GM12878 (cell line): ENCODE data around the gene WDR75. TPM values are rescaled to one million over a fixed set of nuclear protein-coding genes. Genes with fewer than 3 reads are reported as not detected.

Experiments used
- ATAC-seq: fragments of 200-7000 bp; cut with Tn5 transposase; 3 replicates; pipeline ENCODE4 v1.9.1; 2020; ENCODE audit warnings: mild to moderate bottlenecking, moderate library complexity
- BruUV-seq: library from RNA; stranded (reverse); fragments of 400-500 nt; replicated peaks from 2 replicates; lab custom pipeline; 2021; lab: Mats Ljungman, UMichigan
- CTCF ChIA-PET: fragments of 300-600 bp; sonication (Branson Sonifier 250); formaldehyde crosslinking; extraction: SDS; loops from one replicate; lab custom pipeline; 2021; ENCODE audit warnings: inconsistent platforms; lab: Yijun Ruan, JAX
- POLR2A ChIA-PET: fragments of 350-600 bp; formaldehyde crosslinking; extraction: SDS; loops from one replicate; lab custom pipeline; 2021; ENCODE audit warnings: inconsistent platforms; lab: Charles Lee
- RAD21 ChIA-PET: fragments of 300-600 bp; sonication (Branson Sonifier 250); formaldehyde crosslinking; loops from one replicate; lab custom pipeline; 2023; ENCODE audit warnings: antibody characterized with exemption; ENCODE audit not compliant: unreplicated experiment; lab: Charles Lee
- SMC1A ChIA-PET: fragments of 300-600 bp; sonication (Branson Sonifier 250); formaldehyde crosslinking; loops from one replicate; lab custom pipeline; 2023; ENCODE audit not compliant: unreplicated experiment, uncharacterized antibody; lab: Charles Lee
- DNase-seq: peaks from one replicate; pipeline ENCODE4 v3.0.0-alpha.2; 2011; ENCODE audit warnings: low read depth, low spot score
- FAIRE-seq: peaks from 3 replicates; lab custom pipeline; 2011; peaks lifted over from hg19 to GRCh38; lab: Jason Lieb, UNC
- H2AFZ ChIP-seq: 2 replicates; pipeline ENCODE4 v1.6.0; 2011; ENCODE audit warnings: low read depth, low read length, control low read depth; ENCODE audit not compliant: control insufficient read depth
- H3K27ac ChIP-seq: 2 replicates; pipeline ENCODE4 v1.5.1; 2011; ENCODE audit warnings: control low read depth; ENCODE audit not compliant: control insufficient read depth, insufficient read depth
- H3K27me3 ChIP-seq, 2 experiments: replicated peaks in 1 of 2; 2 replicates each; pipeline versions ENCODE4 v1.6.0 to v1.6.1; 2011; ENCODE audit warnings: low read length in 1 of 2; ENCODE audit not compliant: control insufficient read depth in 2 of 2, insufficient read depth in 2 of 2
- H3K36me3 ChIP-seq, 2 experiments: 2 replicates each; pipeline ENCODE4 v1.5.1; 2011; ENCODE audit warnings: low read length in 1 of 2; ENCODE audit not compliant: control insufficient read depth in 2 of 2, insufficient read depth in 2 of 2
- H3K4me1 ChIP-seq: 2 replicates; pipeline ENCODE4 v1.6.1; 2011; ENCODE audit warnings: mild to moderate bottlenecking, low read length, moderate library complexity, mixed read lengths; ENCODE audit not compliant: control insufficient read depth, insufficient read depth
- H3K4me2 ChIP-seq: 2 replicates; pipeline ENCODE4 v1.6.0; 2011; ENCODE audit warnings: control low read depth; ENCODE audit not compliant: control insufficient read depth, insufficient read depth
- H3K4me3 ChIP-seq: fragments of 200-600 bp; sonication (generic); 2 replicates; pipeline ENCODE4 v1.5.1; 2016
- H3K79me2 ChIP-seq: 2 replicates; pipeline ENCODE4 v1.6.0; 2011; ENCODE audit warnings: low read length; ENCODE audit not compliant: control insufficient read depth, insufficient read depth
- H3K9ac ChIP-seq: 2 replicates; pipeline ENCODE4 v1.8.0; 2011; ENCODE audit warnings: low read length, control low read depth, mixed read lengths; ENCODE audit not compliant: control insufficient read depth, insufficient read depth
- H3K9me3 ChIP-seq: replicated peaks from 3 replicates; pipeline ENCODE4 v1.5.1; 2011; ENCODE audit warnings: mild to moderate bottlenecking, low read length; ENCODE audit not compliant: control insufficient read depth, insufficient read depth
- H4K20me1 ChIP-seq: 2 replicates; pipeline ENCODE4 v1.6.0; 2011; ENCODE audit not compliant: control insufficient read depth, insufficient read depth
- BRCA1 ChIP-seq: IDR thresholded peaks from 2 replicates; pipeline ENCODE4 v1.6.1; 2011; ENCODE audit warnings: low read depth, low read length, improper control_type of control experiment
- CHD4 ChIP-seq: fragments of 200-600 bp; sonication (generic); IDR thresholded peaks from 2 replicates; pipeline ENCODE4 v1.6.1; 2016; ENCODE audit warnings: mild to moderate bottlenecking
- PAX5 ChIP-seq: IDR thresholded peaks from 2 replicates; pipeline ENCODE4 v1.6.1; 2011; ENCODE audit warnings: low read depth, low read length, borderline replicate concordance
- RAD21 ChIP-seq: IDR thresholded peaks from 2 replicates; pipeline ENCODE4 v1.6.1; 2011; ENCODE audit warnings: mild to moderate bottlenecking, low read depth, low read length, moderate library complexity; ENCODE audit not compliant: insufficient read depth
- WGBS: methylation state at CpG from one replicate; pipeline ENCODE4 v1.1.6; 2016; ENCODE audit warnings: low lambda C conversion rate; ENCODE audit not compliant: insufficient replicate concordance, insufficient coverage; ENCODE audit errors: missing lambda C conversion rate; 5-methylcytosine and 5-hydroxymethylcytosine counted together
- in situ Hi-C: fragments of 300-500 bp; cut with MboI; formaldehyde crosslinking; loops from 9 replicates; pipeline ENCODE4 v1.14.3; 2018; ENCODE audit warnings: mixed read lengths
- intact Hi-C: fragments of 100-400 bp; cut with micrococcal nuclease; formaldehyde crosslinking; loops from one replicate; pipeline ENCODE4 v1.14.2; 2022; ENCODE audit not compliant: unreplicated experiment
- polyA plus RNA-seq, 11 experiments: library from polyadenylated mRNA; depleted of rRNA in 4 of 11; unstranded in 6 of 11; stranded (reverse) in 5 of 11; fragments of >200 nt; fragmentation: Nextera tagmentation in 4 of 11; fragmentation: Illumina TruSeq in 1 of 11; extraction: Ambion mirVana in 4 of 11; extraction: Trizol in 1 of 11; gene quantifications; 1 replicate in 1 of 11; 2 replicates in 10 of 11; pipeline versions ENCODE4 v1.2.1 to v1.2.3, GENCODE V29; 2011 to 2016; ENCODE audit warnings: inconsistent platforms in 2 of 11, missing spikeins in 2 of 11, low read depth in 1 of 11
- total RNA-seq, 4 experiments: library from RNA; depleted of rRNA in 3 of 4; stranded (reverse); fragments of >200 nt in 3 of 4; fragmentation: Illumina TruSeq in 1 of 4; extraction: Trizol in 1 of 4; gene quantifications; 2 replicates each; pipeline versions ENCODE4 v1.2.1 to v1.2.3, GENCODE V29; 2013 to 2021
- TF ChIP-seq, protein P1 (sequence below): IDR thresholded peaks from 2 replicates; pipeline ENCODE4 v1.6.1; 2012; ENCODE audit warnings: mild to moderate bottlenecking, low read depth, low read length

Gene WDR75
- total and polyA plus RNA-seq, 10 of the 15 experiments (the other 5 are each of a cell fraction or from before 2014, with no cell fraction given), result 53.1 to 98.5 (median 71.5) TPM

DNA sequence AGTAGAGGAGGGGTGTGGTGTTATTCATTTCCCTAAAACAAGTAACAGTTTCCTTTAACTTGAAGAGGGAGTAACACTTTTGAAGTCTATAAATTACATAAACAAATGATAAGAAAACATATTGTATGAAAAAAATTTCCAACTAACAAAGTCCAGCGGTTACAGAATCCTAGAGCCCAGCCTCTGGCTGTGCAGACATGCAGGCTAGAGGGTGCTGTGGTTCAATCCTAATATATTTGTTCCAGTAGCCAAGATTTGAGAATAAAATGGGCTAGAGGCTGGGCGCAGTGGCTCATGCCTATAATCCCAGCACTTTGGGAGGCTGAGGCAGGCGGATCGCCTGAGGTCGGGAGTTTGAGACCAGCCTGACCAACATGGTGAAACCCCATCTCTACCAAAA is 56.9 kb downstream of the WDR75 start:
- SMC1A ChIA-PET, result no interaction called here
- H4K20me1 ChIP-seq, result no peaks in the 10 kb centered on the region
- no peak overlapping the region for H3K9ac ChIP-seq
- no peak overlapping the region for H2AFZ ChIP-seq
- no peaks in the 10 kb centered on the region for H3K4me1 ChIP-seq
- no peak overlapping the region for H3K27ac ChIP-seq
- DNase-seq (no peak), ATAC-seq (no peak), FAIRE-seq (no peak)
- no peak overlapping the region for H3K4me2 ChIP-seq
- in situ Hi-C loops, result no loop called here
- no peaks in the 10 kb centered on the region for H3K79me2 ChIP-seq
- no peak overlapping the region for H3K4me3 ChIP-seq
- no peaks in the 10 kb centered on the region for H3K9me3 ChIP-seq
- TF ChIP-seq PAX5, result no peak
- TF ChIP-seq RAD21, result no peak
- TF ChIP-seq, protein P1, sequence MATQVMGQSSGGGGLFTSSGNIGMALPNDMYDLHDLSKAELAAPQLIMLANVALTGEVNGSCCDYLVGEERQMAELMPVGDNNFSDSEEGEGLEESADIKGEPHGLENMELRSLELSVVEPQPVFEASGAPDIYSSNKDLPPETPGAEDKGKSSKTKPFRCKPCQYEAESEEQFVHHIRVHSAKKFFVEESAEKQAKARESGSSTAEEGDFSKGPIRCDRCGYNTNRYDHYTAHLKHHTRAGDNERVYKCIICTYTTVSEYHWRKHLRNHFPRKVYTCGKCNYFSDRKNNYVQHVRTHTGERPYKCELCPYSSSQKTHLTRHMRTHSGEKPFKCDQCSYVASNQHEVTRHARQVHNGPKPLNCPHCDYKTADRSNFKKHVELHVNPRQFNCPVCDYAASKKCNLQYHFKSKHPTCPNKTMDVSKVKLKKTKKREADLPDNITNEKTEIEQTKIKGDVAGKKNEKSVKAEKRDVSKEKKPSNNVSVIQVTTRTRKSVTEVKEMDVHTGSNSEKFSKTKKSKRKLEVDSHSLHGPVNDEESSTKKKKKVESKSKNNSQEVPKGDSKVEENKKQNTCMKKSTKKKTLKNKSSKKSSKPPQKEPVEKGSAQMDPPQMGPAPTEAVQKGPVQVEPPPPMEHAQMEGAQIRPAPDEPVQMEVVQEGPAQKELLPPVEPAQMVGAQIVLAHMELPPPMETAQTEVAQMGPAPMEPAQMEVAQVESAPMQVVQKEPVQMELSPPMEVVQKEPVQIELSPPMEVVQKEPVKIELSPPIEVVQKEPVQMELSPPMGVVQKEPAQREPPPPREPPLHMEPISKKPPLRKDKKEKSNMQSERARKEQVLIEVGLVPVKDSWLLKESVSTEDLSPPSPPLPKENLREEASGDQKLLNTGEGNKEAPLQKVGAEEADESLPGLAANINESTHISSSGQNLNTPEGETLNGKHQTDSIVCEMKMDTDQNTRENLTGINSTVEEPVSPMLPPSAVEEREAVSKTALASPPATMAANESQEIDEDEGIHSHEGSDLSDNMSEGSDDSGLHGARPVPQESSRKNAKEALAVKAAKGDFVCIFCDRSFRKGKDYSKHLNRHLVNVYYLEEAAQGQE, result no peak
- TF ChIP-seq BRCA1, result no peak
- TF ChIP-seq CHD4, result no peak
- H3K36me3 ChIP-seq, result no peaks in the 10 kb centered on the region
- no peaks in the 10 kb centered on the region for H3K27me3 ChIP-seq
- POLR2A ChIA-PET, result no interaction called here
- no TSS peak for BruUV-seq
- 65% methylated on average over 5 of the region's 5 CpGs for WGBS
- RAD21 ChIA-PET, result no interaction called here
- CTCF ChIA-PET, result no interaction called here
- intact Hi-C loops, result no loop called here
